ENCODE measurements around the gene DDX42. TPM values are rescaled to one million over a fixed set of nuclear protein-coding genes. Genes with fewer than 3 reads are reported as not detected.

The DDX42 gene
- total RNA-seq: 100 to 1,000 TPM in 2 of 4 donors, 10 to 100 TPM in 2; 56.9 to 222 (median 84.9) TPM

GRCh38 chr17:63774141-63774968 is at the start of gene DDX42:
TSS of gene DDX42 (plus strand) at chr17:63774170. CDS start at chr17:63787050, 12,880 bp downstream.
- TF ChIP-seq POLR2AphosphoS5 (IDR thresholded peaks at IDR 0.05) (peak in 1 of 3 donors; percentile 2), EP300 (IDR thresholded peaks at IDR 0.05) (no peak), POLR2A (IDR thresholded peaks at IDR 0.05) (peak in 1 of 2 donors; percentile 30)
- TF ChIP-seq, protein P1, sequence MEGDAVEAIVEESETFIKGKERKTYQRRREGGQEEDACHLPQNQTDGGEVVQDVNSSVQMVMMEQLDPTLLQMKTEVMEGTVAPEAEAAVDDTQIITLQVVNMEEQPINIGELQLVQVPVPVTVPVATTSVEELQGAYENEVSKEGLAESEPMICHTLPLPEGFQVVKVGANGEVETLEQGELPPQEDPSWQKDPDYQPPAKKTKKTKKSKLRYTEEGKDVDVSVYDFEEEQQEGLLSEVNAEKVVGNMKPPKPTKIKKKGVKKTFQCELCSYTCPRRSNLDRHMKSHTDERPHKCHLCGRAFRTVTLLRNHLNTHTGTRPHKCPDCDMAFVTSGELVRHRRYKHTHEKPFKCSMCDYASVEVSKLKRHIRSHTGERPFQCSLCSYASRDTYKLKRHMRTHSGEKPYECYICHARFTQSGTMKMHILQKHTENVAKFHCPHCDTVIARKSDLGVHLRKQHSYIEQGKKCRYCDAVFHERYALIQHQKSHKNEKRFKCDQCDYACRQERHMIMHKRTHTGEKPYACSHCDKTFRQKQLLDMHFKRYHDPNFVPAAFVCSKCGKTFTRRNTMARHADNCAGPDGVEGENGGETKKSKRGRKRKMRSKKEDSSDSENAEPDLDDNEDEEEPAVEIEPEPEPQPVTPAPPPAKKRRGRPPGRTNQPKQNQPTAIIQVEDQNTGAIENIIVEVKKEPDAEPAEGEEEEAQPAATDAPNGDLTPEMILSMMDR (IDR thresholded peaks at IDR 0.05): peak in 1 of 2 donors; percentile 15
- H3K36me3 ChIP-seq: peaks cover 11% of the 10 kb centered on the region
- no peaks in the 10 kb centered on the region for H3K27me3 ChIP-seq
- H3K27ac ChIP-seq: peak within 1 kb of the TSS; percentile 97
- H3K9me3 ChIP-seq: no peaks in the 10 kb centered on the region
- WGBS: under 1% methylated on average over 51 of the region's 67 CpGs
- peak within 1 kb of the TSS; percentile 78 for H3K4me3 ChIP-seq
- DNase-seq (ENCODE audit: low spot score in 2 of 2): peak; percentile 93 to 94
- peaks cover 50% of the 10 kb centered on the region for H3K4me1 ChIP-seq

- Histone ChIP-seq H3K4me3 (no peak overlapping the region), H3K36me3 (peaks cover 2% of the 10 kb centered on the region), H3K27me3 (no peaks in the 10 kb centered on the region), H3K27ac (no peak overlapping the region), H3K9me3 (no peaks in the 10 kb centered on the region), H3K4me1 (peaks cover 15% of the 10 kb centered on the region)
- DNase-seq (ENCODE audit: low spot score in 2 of 2): no peak
- TF ChIP-seq, protein P1 (IDR thresholded peaks at IDR 0.05): no peak
- TF ChIP-seq POLR2AphosphoS5 (IDR thresholded peaks at IDR 0.05) (no peak), EP300 (IDR thresholded peaks at IDR 0.05) (no peak), POLR2A (IDR thresholded peaks at IDR 0.05) (no peak)
- WGBS: 93% methylated on average over 8 of the region's 8 CpGs
Observed at GRCh38 chr17:63735691-63736090, 38.3 kb upstream of the DDX42 start.

- H3K9me3 ChIP-seq: no peaks in the 10 kb centered on the region
- H3K27ac ChIP-seq: peak overlapping the region; percentile 92
- H3K27me3 ChIP-seq: no peaks in the 10 kb centered on the region
- peaks cover 21% of the 10 kb centered on the region for H3K4me1 ChIP-seq
- H3K4me3 ChIP-seq: peak overlapping the region; percentile 68
- no peak for DNase-seq (ENCODE audit: low spot score in 2 of 2)
- H3K36me3 ChIP-seq: peaks cover 3% of the 10 kb centered on the region
- TF ChIP-seq POLR2AphosphoS5 (IDR thresholded peaks at IDR 0.05) (no peak), EP300 (IDR thresholded peaks at IDR 0.05) (no peak), POLR2A (IDR thresholded peaks at IDR 0.05) (no peak)
- TF ChIP-seq, protein P1 (IDR thresholded peaks at IDR 0.05): no peak
- WGBS: 30% methylated on average over 12 of the region's 12 CpGs
Observed at GRCh38 chr17:63740464-63741142, 33.4 kb upstream of the DDX42 start.

GRCh38 chr17:63741143-63741407 is 32.9 kb upstream of the DDX42 start:
- peak overlapping the region; percentile 92 for H3K27ac ChIP-seq
- TF ChIP-seq, protein P1 (IDR thresholded peaks at IDR 0.05): no peak
- no peak for TF ChIP-seq POLR2AphosphoS5 (IDR thresholded peaks at IDR 0.05)
- no peak for TF ChIP-seq EP300 (IDR thresholded peaks at IDR 0.05)
- TF ChIP-seq POLR2A (IDR thresholded peaks at IDR 0.05): no peak
- H3K9me3 ChIP-seq: no peaks in the 10 kb centered on the region
- DNase-seq (ENCODE audit: low spot score in 2 of 2): no peak
- no peaks in the 10 kb centered on the region for H3K27me3 ChIP-seq
- H3K4me3 ChIP-seq: peak overlapping the region; percentile 68
- H3K4me1 ChIP-seq: peaks cover 21% of the 10 kb centered on the region
- peaks cover 7% of the 10 kb centered on the region for H3K36me3 ChIP-seq
- WGBS: 0% methylated on average over 13 of the region's 14 CpGs

All from suprapubic skin (tissue), 4 donors.